Pons (tissue), 1 donor: ENCODE data around the gene FAM171A2.
"Not testable (repeated sequence)": the region's sequence is repeated elsewhere in the genome, so short reads cannot be mapped to it uniquely, and the experiment has no call there.

Experiments used
- DNase-seq: peaks from one replicate; pipeline ENCODE4 v3.0.0-alpha.2; 2016; ENCODE audit warnings: low spot score

Gene FAM171A2

DNA sequence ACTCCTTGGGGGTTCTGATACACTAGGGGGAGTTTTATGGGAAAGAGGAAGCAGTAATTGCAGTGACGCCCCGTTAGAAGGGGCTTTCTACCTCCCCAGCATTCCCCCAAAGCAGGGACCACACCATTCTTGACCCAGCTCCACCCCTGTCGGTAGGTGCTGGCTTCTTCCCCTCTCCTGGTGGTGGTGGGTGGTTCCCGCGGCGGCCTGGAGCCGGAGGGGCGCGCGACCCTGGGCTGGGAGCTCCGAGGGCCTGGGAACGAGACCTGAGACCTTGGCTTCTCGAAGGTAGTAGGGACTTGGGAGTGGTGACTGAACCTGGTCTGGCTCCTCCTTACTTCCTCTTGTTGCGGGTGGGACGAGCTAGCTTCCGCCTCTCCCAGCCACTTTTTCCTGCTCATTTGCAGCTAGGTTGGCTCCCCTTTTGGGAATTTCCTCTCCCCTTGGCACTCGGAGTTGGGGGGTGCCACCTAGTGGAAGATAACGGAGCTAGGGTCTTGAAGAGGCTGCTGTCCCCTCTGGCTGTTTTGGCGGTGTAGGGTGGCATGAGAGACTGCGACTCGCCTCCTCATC lies 18.1 kb downstream of the FAM171A2 start:
- DNase-seq: peak; percentile 76

DNA sequence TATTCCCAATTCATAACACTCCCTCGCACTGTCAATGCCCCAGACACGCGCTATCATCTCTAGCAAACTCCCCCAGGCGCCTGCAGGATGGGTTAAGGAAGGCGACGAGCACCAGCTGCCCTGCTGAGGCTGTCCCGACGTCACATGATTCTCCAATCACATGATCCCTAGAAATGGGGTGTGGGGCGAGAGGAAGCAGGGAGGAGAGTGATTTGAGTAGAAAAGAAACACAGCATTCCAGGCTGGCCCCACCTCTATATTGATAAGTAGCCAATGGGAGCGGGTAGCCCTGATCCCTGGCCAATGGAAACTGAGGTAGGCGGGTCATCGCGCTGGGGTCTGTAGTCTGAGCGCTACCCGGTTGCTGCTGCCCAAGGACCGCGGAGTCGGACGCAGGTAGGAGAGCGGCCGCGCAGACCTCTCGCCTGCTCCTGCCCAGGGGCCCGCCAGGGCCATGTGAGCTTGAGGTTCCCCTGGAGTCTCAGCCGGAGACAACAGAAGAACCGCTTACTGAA lies 18.7 kb downstream of the FAM171A2 start, which contains the start of gene GRN:
TSS of gene GRN (plus strand) at position 364 of the 515 bp plus-strand sequence. CDS start 3,863 bp downstream, outside the sequence.
- DNase-seq: peak; percentile 100

DNA sequence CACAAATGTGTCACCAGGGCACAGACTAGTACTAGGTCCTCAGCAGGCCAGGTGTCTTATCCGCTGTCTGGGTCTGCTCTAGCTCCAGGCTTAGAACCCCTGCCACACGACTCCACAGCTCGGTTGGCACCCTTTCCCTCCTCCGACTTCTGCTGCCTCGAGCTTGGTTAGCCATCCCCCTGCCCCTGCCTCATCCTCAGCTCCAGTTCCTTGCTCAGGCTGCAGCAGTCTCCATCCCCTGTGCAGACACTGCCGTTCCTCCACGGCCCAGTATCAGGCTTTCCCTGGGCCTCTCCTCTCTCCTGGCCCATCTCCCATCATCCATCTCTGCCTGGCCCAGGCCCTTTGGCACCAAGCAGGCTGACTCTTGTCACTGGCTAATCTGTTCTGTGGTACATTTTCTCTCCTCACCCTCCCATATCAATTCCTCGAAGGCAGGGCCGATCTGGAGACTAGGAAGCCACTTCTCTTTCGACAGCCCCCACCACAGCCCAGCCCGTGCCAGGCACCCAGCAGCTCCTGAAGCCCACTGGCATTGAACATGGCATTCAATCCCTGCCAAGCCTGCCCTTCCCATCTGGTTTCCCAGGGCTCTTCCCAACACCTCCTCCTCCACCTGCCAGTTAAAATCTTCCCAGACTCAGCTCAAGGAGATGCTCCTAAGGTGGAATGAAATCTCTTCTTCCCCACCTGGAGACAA lies 20.0 kb downstream of the FAM171A2 start:
- no peak for DNase-seq

DNA sequence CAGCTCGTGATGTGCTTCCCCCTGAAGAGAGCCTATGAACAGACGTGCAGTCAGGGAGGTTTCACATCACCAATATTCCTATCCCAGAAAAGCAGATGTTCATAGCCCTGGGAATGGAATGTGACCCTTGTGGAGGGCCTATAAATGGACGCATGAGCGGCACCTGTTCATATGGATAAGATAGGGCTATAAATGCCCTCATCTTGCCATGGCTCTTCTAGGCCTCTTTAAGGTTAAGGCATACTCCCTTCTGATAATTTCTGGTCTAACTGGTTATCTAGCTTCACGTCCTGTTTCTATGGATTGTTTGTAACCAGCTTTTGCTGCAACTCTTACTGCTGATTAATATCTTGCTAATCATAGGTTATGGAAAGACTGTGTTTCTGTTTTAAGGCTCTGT lies 23.1 kb downstream of the FAM171A2 start:
- not testable (repeated sequence) for DNase-seq

DNA sequence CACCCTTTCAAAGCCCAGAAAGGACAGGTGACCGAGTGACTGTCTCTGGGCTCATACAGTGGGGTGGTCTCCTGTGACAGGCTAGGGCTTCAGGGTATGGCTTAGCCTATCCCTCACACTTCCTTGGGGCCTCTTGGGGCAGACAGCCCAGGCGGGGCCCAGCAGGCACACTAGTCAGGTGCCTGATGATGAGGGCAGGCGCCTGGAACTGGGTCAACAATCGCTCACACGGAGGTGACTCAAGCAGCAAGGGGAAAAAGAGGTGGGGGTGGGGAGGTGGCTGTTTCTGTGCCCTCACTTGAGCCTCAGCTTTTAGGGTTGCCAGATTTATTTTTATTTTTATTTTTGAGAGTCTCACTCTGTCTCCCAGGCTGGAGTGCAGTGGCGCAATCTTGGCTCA lies 25.0 kb downstream of the FAM171A2 start:
- no peak for DNase-seq

DNA sequence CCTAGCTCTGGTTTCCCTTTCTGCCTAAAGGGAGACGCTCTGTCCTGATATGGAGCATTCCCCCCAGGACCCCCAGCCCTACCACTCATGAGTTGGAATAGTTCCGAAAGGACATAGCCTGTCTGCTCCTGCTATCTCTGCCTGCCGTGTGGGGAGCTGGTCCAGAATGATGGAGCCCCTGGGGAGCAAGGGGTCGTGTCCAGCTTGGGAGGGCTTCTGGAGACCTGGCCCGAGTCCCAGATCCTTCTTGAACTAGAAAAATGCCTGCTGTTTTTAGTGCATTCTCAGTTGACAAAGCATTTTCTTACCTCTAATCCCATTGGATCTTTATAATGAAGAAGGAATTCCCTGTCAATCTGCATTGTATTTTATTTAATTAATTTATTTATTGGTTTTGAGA lies 27.7 kb downstream of the FAM171A2 start:
- no peak for DNase-seq

DNA sequence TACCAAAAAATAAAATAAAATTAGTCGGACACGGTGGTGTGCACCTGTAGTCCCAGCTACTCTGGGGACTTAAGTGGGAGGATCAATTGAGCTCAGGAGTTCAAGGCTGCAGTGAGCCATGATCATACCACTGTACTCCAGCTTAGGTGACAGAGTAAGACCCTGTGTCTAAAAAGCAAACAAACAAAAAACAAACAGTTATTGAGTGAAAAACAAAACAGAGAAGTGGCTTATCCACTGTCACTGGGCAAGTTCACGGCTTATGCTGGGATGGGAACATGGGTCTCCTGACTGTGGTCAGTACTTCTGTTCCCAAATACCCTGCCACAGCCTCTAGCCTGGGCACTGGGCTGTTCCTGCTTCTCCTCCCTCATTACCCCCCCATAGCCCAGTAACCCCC lies 28.1 kb downstream of the FAM171A2 start:
- DNase-seq: no peak

DNA sequence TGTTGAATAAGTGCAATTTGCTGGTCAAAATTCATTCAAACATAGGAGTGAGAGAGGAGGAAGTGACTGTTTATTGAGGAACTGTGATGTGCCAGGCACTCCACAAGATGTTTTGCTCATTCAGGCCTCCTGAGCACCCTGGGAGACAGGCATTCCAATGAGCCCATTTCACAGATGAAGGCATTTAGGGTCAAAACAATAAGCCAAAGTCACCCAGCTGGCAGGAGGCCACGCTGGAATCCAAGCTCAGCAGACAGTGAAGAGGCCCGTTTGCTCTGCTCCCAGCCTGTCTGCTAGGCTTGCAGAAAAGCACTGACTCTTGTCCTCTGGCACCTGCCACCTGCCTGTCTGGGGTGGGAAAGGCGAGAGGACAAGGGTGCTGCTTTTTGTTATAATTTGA lies 28.9 kb downstream of the FAM171A2 start:
- DNase-seq: no peak

DNA sequence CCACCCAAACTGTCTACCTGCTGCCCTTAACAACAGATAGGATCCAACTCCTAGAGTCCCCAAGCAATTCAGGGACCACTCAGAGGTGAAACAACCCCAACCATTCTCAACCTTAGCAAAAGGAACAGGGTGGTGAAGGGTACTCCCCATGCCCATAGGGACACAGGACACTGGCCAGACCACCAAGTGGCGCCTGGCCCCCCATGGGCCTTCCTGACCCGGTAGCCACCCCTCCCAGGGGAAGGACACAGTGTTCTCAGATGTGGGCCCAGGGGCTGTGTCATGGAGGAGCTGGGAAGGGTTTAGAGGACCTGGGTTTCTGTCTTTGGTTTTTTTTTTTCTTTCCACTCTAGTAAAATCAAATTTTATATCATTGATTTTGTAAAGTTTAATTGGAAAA lies 29.3 kb downstream of the FAM171A2 start:
- DNase-seq: no peak

DNA sequence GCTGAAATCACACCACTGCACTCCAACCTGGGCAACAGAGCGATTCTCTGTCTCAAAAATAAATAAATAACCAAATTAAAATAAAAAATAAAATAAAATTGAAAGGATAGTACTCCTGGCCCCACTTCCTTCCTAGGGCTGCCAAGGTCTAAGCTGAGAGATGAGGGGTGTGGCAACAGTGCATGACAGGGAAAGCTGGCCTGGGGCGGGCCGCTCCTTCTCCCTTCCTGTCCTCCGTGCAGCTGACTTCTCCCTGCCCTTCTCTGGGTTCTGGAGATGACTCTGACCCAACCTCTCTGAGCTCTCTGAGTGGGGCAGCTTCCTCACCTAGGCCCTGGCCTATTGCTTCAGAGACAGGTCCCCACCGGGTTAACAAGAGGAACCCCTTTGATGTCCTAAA lies 30.3 kb downstream of the FAM171A2 start:
- no peak for DNase-seq

DNA sequence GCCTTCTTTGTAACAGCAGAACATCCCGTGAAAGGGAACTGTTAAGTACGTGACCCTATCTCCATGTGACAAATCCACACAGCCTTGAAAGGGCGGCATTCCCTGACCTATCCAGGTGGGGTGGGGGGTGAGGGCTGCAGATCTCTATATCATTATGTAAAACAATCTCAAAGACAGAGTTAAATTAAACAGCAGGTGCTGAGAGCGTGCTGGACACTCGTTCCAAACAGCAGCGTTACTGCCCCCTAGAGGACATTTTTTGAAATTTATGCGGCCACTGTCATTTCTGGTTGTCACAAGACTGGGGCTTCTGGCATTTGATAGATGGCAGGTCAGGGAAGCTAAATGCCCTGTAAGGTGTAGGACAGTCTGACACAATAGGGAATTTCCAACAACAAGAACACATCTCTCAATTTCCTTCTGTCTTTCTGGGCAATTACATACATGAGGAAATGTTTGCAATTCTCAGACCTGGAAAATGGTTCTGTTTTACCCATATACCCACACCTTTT lies 32.3 kb downstream of the FAM171A2 start:
- DNase-seq: peak; percentile 88

DNA sequence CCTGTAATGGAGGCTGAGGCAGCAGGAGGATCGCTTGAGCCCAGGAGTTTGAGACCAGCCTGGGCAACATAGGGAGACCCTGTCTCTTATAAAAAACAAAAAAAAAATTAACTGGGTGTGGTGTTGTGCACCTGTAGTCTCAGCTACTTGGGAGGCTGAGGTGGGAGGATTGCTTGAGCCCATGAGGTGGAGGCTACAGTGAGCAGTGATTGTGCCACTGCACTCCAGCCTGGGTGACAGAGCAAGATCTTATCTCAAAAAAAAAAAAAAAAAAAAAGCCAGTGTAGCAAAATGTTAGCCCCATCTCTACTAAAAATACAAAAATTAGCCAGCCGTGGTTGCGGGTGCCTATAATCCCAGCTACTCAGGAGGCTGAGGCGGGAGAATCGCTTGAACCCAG lies 33.4 kb downstream of the FAM171A2 start:
- DNase-seq: not testable (repeated sequence)

DNA sequence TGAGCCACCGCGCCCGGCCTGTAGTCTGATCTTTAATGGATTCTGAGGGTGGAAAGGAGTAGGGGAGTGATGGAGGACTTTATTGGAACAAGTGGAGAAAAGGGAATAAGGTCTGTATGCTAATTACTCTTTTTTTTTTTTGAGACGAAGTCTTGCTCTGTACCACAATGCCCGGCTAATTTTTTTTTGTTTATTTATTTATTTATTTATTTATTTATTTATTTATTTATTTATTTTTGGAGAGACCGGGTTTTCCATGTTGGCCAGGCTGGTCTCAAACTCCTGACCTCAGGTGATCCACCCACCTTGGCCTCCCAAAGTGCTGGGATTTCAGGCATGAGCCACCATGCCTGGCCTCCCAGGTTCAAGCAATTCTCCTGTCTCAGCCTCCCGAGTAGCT lies 34.1 kb downstream of the FAM171A2 start:
- DNase-seq: not testable (repeated sequence)

DNA sequence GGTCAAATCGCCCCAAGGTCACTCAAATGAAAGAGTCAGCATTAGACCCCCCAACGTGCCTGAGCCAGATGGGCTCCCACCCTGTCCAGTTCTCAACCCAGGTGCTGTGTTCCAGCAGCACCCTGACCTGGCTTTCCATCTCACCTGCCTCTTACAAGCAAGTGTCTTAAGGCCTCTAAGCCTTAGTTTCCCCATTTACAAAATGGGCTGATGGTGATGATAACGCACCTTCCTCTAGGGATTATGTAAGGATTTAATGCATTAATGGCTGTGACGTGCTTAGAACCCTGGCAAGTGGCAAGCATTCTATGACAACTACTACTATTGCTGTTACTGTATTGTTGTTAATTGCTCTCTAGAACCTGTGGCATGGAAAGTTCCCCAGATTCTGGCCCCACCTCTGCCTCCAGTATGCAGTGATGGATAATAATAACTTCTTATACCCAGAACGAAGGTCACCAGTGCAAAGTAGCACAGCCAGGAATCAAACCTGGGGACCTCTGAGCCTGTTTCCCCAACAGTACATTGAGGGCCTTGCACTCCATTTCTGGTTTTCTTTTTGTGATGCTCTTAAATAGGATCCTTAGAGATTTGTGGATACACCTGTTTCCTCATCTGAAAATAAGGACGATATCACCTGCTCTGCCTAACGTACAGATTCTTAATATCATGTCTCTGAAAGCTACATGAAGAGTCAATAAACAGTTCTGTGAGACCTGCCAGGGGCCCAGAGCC lies 35.8 kb downstream of the FAM171A2 start:
- no peak for DNase-seq

DNA sequence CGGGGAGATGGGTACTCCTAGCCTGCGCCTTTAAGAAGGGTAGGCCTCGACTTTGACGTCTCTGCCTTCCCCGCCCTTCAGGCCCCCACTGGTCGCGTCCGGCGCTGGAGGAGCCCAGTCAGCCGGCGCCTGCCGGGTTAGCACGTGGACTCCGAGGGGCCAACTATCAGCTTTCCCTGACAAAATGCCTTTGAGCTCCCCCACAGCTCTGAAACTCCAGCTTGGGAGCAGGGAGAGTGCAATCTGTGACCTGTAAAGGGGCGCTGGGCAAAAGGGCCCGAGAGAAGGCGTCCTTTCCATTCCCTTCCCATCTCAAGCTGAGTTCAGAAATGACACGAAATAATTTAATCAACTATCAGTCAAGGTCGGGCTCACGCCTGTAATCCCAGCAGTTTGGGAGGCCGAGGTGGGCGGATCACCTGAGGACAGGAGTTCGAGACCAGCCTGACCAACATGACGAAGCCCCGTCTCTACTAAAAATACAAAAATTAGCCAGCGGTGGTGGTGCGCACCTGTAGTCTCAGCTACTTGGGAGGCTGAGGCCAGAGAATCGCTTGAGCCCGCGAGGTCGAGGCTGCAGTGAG lies 36.7 kb downstream of the FAM171A2 start:
- peak; percentile 97 for DNase-seq

DNA sequence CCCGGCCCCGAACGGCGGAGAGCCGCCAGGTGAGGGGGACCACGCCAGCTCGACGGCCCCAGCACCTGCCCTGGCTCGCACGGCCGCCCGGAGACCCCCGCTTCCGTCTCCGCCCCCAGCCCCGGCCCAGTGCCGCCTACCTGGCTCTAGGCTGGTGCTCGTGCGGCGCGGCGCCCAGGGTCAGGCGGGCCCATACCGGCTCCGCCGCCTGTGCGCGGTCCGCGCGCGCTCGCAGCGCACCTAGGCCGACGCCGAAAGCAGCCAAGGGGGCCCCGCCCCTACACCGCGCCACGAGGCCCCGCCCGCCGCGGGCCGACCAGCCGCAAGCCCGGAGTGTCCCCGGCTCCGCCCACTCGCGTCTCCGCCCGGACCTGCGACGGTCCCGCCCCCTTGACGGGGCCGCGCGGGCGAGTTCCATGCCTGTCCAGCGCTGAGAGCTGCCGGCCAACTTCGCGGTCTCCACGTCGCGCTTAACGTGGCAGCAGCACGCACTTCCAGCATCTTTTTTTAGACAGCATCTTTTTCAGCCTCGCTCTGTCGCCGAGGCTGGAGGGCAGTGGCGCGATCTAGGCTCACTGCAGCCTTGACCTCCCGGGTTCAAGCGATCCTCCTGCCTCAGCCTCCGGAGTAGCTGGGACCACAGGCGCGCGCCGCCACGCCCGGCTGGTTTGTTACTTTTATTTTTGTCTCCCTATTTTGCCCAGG lies 38.9 kb downstream of the FAM171A2 start, which contains the start of gene SLC25A39:
TSS of gene SLC25A39 (minus strand) at position 253 of the 705 bp plus-strand sequence. CDS start 1,261 bp downstream, outside the sequence.
- DNase-seq: peak; percentile 87

DNA sequence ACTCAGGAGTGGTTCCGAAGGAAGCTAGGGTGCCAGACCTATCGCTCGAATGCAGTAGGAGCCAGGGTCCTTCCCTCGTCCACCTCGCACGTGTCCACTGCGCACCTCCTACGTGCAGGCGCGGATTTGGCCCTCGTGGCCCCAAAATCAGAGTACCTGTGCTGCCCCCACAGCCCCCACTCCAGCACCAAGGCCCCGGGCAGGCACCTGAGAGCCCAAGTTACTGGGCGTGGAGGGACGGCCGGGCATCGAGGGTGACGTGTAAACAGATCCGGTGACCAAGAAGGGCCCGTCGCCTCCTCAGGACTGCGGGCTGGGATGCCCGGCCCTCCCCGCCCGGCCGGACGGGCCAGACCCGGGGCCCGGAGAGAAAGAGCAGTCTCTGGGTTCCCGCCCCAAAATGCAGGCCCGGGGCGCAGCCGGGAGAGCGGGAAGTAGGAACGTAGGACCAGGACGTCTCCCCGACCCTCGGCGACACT lies 39.5 kb downstream of the FAM171A2 start:
- DNase-seq: no peak

DNA sequence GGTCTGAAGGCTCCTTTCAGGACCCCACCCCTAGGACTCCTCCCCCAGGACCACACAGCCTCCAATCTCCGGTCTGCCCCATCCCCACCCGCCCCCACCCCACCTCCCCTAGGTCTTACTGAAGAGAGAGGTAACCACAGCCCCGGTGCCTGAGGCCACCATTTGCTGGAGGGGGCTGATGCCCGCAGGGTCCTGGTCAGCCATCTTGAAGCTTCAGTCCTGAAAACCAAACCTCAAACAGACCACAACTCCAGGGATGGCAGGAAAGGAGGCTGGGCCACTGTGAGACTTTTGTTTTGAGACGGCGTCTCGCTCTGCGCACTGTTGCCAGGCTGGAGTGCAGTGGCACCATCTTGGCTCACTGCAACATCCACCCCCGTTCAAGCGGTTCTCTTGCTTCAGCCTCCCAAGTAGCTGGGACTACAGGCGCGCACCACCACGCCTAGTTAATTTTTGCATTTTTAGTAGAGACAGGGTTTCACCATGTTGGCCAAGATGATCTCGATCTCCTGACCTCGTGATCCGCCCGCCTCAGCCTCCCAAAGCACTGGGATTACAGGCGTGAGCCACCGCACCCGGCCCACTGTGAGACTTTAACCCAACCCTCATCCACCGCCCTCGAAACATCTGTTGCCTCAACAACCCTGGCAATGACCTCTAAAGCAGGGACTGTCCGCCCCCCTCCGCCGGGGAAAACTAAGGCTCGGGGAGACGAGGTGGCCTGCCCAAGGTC lies 40.1 kb downstream of the FAM171A2 start:
- DNase-seq: no peak

DNA sequence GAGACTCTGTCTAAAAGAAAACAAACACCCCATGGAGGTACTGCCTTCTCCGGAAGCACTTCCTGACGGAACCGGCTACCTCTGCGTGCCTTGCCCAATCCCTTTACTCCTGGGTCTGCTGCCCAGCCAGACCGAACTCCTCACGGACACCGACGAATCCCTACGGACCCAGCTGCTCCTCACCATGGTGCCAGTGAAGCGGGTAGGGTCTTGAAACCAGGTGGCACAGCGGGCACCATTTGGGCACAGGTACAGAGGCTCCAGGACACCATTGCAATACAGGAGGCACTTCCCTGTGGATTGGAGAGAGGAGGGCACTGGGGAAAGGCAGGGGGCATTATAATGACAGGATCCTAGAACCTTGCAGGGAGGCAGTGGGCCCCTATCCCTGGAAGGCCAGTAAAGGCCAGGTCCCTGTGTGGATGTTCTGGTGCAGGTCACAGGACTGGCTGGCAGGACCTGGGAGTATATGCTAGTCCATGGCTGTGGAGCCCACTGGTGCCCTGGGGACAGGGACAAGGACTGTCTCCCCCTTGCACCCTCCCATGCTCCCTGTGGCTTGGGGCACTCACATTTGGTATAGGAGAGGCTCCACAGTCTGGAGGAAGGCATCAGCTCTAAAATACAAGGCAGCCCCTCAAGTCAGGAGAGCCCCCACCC lies 41.3 kb downstream of the FAM171A2 start:
- DNase-seq: no peak
